MG63 (cell line): Measurements from ENCODE around the gene JPT1. TPM values are rescaled to one million over a fixed set of nuclear protein-coding genes. Genes with fewer than 3 reads are reported as not detected.
A peak's percentile ranks its signal among the peaks of the same experiment; 100 is the strongest.
"Not testable (repeated sequence)": the region's sequence is repeated elsewhere in the genome, so short reads cannot be mapped to it uniquely, and the experiment has no call there.

Experiments used
- DNase-seq: peaks from one replicate; pipeline ENCODE4 v3.0.0-alpha.2; 2020
- H3K27me3 ChIP-seq: fragments of 250-450 bp; sonication (Bioruptor Pico); 2 replicates; pipeline ENCODE4 v1.5.1; 2020; ENCODE audit warnings: mild to moderate bottlenecking, moderate library complexity
- H3K36me3 ChIP-seq: fragments of 250-450 bp; sonication (Bioruptor Pico); 2 replicates; pipeline ENCODE4 v1.5.1; 2020; ENCODE audit warnings: mild to moderate bottlenecking, moderate library complexity
- H3K4me3 ChIP-seq: fragments of 250-450 bp; sonication (Bioruptor Pico); 2 replicates; pipeline ENCODE4 v1.5.1; 2020; ENCODE audit warnings: mild to moderate bottlenecking, moderate library complexity
- H3K9me3 ChIP-seq: fragments of 250-450 bp; sonication (Bioruptor Pico); 2 replicates; pipeline ENCODE4 v1.5.1; 2020; ENCODE audit warnings: mild to moderate bottlenecking, moderate library complexity
- total RNA-seq: library from RNA; depleted of rRNA; stranded (reverse); fragments of >200 nt; shearing (Covaris generic); gene quantifications from 2 replicates; pipeline ENCODE4 v1.2.3, GENCODE V29; 2014; ENCODE audit warnings: low replicate concordance

Gene JPT1
- total RNA-seq, 1 experiment from 2014 or later: 285 TPM

DNA sequence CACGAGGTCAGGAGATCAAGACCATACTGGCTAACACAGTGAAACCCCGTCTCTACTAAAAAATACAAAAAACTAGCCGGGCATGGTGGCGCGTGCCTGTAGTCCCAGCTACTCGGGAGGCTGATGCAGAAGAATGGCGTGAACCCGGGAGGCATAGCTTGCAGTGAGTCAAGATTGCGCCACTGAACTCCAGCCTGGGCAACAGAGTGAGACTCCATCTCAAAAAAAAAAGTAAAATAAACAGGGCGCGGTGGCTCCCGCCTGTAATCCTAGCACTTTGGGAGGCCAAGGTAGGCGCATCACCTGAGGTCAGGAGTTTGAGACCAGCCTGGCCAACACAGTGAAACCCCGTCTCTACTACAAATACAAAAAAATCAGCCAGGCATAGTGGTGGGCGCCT is 10.3 kb upstream of the JPT1 start:
- H3K36me3 ChIP-seq: peaks cover 75% of the 10 kb centered on the region
- not testable (repeated sequence) for H3K4me3 ChIP-seq, H3K27me3 ChIP-seq, H3K9me3 ChIP-seq, DNase-seq

DNA sequence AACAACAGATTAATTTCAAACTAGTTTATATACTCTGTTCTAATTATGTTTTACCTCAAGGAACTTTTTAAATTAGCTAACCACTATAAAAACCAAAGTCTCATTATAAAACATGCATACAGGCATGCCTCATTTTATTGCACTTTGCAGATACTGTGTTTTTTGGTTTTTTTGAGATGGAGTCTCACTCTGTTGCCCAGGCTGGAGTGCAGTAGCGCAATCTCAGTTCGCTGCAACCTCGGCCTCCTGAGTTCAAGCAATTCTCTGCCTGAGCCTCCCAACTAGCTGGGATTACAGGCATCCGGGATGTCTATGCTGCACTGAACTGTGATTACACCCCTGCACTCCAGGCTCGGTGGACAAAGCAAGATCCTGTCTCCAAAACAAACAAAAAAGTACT is 8.8 kb upstream of the JPT1 start:
- DNase-seq: no peak
- H3K36me3 ChIP-seq: peaks cover 67% of the 10 kb centered on the region
- H3K4me3 ChIP-seq: no peak overlapping the region
- H3K27me3 ChIP-seq: no peaks in the 10 kb centered on the region
- H3K9me3 ChIP-seq: no peaks in the 10 kb centered on the region

DNA sequence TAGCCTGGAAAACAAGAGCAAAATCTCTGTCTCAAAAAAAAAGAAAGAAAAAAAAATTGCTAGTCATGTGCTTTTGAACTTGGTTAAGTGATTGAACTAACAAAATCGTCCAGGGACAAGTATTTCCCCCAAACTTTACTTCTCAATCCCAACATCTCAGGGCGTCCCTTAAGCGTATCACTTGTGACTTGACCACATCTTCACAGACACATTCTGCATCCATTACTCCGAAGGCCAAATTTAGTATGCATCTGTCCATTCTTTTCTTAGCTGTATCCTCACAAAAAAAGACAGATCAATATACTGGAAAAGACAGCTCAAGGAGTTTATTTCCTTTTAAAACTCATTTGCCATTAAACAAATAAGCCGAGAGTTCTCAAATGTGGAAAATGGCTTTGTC is 5.9 kb upstream of the JPT1 start:
- H3K9me3 ChIP-seq: no peaks in the 10 kb centered on the region
- peaks cover 55% of the 10 kb centered on the region for H3K36me3 ChIP-seq
- DNase-seq: no peak
- no peaks in the 10 kb centered on the region for H3K27me3 ChIP-seq
- no peak overlapping the region for H3K4me3 ChIP-seq

DNA sequence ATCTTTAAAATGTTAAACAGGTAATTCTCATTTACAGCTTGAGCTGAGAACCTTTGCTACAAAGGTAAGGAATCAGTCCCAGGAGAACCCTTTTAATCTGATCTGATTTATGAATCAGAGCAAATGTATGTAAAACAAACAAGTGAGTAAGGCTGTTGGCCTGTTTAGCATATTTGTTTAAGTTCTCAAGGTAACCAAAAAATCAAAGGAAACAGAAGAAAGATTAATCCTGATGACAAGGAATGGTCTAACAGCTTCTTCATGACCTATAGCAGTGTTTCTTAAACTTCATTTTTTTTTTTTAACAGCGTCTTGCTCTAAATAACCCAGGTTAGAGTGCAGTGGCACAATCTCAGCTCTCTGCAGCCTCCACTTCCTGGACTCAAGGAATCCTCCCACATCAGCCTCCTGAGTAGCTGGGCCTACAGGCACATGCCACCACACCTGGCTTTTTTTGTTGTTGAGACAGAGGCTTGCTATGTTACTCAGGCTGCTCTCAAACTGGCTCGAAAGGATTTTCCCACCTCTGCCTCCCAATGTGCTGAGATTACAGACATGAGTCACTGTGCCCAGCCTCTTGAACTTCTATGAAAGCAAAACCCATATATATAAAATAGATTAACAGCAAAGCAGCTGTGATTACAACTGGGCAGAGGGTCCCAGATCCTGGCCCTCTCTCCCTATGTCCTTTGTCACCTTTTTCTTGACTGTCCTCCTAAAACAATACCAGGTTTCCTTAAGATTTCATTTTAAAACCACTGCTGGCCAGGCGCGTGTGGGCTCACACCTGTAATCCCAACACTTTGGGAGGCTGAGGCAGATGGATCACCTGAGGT is 5.1 kb upstream of the JPT1 start:
- Histone ChIP-seq H3K9me3 (no peaks in the 10 kb centered on the region), H3K27me3 (no peaks in the 10 kb centered on the region), H3K4me3 (no peak overlapping the region), H3K36me3 (peaks cover 51% of the 10 kb centered on the region)
- peak; percentile 39 for DNase-seq

DNA sequence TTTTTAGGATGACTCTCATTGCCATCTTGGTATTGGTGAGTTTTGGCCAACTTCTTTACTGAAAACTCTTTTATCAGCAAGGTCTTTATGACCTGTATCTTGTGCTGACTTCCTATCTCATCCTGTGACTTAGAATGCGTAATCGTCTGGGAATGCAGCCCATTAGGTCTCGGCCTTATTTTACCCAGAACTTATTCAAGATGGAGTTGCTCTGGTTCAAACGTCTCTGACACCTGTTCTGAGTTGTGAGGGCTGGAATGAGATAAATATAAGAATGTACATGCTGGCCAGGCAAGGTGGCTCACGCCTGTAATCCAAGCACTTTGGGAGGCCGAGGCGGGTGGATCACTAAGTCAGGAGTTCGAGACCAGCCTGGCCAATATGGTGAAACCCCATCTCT is 4.2 kb upstream of the JPT1 start:
- H3K9me3 ChIP-seq, DNase-seq, H3K4me3 ChIP-seq, H3K27me3 ChIP-seq: not testable (repeated sequence)
- H3K36me3 ChIP-seq: peaks cover 46% of the 10 kb centered on the region

DNA sequence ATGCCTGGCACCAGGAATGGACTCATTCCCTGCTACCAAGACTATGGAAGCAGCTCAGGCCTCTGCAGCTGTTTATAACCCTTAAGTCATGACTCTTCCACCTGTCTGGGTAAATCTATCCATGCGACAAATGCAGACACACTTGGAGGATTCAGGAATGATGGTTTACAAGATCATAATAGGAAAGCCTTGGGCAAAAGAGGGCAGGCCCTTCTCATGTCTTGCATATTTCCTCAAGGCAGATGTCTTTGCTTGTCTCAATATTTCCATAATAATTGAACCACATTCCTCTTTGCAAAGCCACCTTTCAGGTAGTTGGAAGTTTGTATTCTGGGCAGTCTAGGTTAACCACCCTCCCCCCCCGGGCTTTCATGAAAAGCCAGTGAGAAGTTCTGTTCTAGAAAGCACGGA is 884 bp upstream of the JPT1 start:
- Histone ChIP-seq H3K27me3 (no peaks in the 10 kb centered on the region), H3K36me3 (peaks cover 40% of the 10 kb centered on the region), H3K4me3 (no peak overlapping the region), H3K9me3 (no peaks in the 10 kb centered on the region)
- DNase-seq: no peak

DNA sequence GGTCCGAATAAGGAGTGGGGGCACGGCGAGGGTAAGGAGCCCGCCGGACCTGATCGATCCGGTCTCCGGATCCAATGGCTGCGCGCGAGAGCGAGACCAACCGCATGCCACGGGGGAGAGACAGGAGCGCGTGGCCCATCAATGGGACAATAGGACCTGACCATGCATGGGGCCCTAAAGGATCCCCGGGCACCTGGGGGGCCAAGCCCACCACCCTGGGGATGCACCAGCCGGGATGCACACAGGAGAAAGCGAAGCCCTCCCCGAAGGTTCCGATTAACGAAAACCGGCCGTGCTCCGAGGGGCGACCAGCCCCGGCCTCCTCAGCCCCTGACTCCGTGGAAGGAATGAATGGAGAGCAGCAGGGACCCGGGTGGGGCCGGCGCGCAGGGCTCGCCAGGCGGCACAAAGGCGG is 525 bp downstream of the JPT1 start:
- peak overlapping the region; percentile 94 for H3K4me3 ChIP-seq
- peaks cover 41% of the 10 kb centered on the region for H3K36me3 ChIP-seq
- no peaks in the 10 kb centered on the region for H3K9me3 ChIP-seq
- peak; percentile 19 for DNase-seq
- no peaks in the 10 kb centered on the region for H3K27me3 ChIP-seq

DNA sequence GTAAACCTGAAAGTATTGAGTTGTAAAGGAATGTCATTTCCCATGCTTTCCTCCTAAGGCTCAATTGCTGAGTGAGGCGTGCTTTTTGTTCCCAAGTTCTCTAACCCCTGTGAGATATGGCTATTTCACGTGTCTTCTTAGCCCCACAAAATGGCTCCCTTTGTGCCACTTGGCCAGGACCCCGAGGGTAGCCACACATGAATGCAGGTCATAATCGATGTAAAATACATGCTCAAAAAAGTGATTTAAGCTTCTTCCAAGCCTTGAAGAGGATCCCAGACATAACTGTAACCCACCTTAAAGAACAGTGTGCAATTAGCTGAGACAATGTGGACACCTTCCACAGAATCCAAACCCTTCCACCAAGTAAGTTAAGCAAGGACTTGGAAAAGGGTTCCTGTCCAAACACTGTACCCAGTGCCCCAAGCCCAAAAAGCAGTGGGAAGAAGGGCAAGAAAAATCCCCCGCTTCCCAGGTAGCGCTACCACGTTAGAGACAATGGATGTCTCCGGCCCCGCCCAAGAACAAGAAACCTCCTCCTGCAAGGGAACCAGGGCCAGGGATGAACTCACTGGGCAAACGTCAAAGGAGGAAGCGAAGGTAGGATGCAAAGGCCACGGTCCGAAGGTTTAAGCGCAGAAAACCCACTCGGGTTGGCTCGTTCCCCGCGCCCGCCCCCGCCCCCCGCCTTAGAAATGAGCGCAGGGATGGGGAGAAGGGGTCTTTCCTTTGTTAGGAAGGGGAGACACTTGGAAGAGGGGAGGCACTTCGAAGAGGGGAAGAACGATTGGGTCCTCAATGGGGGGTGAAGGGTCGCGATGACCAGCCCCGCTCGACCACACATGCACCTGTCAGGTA is 1.2 kb downstream of the JPT1 start:
- Histone ChIP-seq H3K9me3 (no peaks in the 10 kb centered on the region), H3K27me3 (no peaks in the 10 kb centered on the region), H3K36me3 (peaks cover 42% of the 10 kb centered on the region), H3K4me3 (peak overlapping the region; percentile 94)
- DNase-seq: peak; percentile 56

DNA sequence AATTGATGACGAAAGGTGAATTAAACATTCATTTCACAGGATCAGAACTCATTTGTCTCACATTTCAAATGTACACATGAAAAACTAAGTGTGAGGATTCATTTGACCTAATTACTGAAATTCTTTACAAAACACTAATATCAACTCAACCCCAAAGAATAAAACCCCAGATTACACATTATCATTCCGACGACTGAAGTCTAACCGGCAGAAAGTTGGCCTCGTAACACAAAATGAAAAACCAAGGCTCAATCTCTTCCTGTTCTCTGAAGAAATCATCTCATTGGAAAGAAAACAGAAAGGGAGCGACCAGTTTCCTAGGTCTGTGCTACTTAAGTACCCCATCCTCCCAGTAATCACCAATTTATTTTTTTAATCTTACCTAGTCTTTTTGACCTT is 1.8 kb downstream of the JPT1 start:
- DNase-seq: no peak
- peaks cover 43% of the 10 kb centered on the region for H3K36me3 ChIP-seq
- no peaks in the 10 kb centered on the region for H3K9me3 ChIP-seq
- peak overlapping the region; percentile 94 for H3K4me3 ChIP-seq
- no peaks in the 10 kb centered on the region for H3K27me3 ChIP-seq

DNA sequence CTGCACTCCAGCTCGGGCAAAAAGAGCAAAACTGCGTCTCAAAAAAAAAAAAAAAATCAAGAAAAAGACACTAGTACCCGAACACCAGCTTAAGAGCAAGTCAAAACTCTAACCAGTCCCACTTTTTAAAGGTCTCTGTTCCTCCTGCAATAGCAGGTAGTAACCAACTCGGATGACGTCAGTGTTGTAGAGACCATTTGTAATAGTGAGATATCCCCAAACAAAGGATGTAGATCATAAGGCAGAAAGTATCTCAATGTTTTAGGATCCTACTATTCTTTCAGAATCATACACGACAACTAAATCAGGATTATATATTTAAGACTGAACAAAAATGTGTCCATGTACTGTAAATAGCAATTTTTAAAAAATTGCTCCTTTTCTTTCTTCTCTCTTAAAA is 2.4 kb downstream of the JPT1 start:
- no peaks in the 10 kb centered on the region for H3K27me3 ChIP-seq
- peak overlapping the region; percentile 94 for H3K4me3 ChIP-seq
- no peaks in the 10 kb centered on the region for H3K9me3 ChIP-seq
- H3K36me3 ChIP-seq: peaks cover 43% of the 10 kb centered on the region
- no peak for DNase-seq

DNA sequence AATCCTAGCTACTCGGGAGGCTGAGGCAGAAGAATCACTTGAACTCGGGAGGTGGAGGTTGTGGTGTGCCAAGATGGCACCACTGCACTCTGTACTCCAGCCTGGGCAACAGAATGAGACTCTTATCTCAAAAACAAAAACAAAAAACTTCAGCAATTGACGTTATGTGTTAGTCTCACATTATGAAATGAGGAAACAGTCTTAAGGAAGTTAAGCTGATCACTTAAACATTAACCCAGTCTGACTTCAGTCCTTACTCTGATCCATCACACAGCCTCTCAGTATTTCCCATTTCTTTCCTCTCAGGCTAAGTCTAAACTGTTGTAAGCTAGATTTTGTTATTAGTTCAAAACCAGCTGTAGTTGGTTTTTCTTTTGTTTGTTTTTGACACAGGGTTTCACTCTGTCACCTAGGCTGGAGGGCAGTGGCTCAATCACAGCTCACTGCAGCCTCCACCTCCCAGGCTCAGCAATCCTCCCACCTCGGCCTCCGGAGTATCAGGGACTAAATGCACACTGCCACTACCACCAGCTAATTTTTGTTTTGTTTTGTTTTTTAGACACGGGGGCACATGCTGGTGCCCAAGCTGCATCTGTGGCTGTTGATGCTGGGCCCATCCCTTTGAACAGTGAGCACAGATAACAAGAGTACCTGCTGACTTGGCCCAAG is 6.3 kb downstream of the JPT1 start:
- no peak for DNase-seq
- Histone ChIP-seq H3K27me3 (no peaks in the 10 kb centered on the region), H3K36me3 (peaks cover 76% of the 10 kb centered on the region), H3K9me3 (no peaks in the 10 kb centered on the region), H3K4me3 (no peak overlapping the region)

DNA sequence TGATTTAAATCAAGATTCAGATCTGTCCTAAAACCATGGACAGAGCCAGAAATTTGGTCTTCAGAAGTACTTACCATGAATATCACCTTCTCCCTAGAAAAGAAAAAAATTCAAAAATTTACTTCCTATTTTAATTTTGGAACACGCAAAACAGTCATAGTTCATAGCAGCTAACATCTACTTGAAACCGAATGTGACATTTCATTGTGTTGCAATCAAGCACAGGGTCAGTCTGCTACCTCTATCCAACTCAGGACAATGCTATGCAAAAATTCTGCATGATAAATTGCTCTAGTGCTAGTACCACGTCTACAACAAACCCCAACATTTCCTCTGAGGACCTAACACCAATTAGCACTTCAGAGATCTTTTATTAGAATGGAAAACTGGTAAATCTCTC is 7.7 kb downstream of the JPT1 start:
- no peaks in the 10 kb centered on the region for H3K9me3 ChIP-seq
- no peak for DNase-seq
- H3K36me3 ChIP-seq: peaks cover 82% of the 10 kb centered on the region
- no peaks in the 10 kb centered on the region for H3K27me3 ChIP-seq
- no peak overlapping the region for H3K4me3 ChIP-seq

DNA sequence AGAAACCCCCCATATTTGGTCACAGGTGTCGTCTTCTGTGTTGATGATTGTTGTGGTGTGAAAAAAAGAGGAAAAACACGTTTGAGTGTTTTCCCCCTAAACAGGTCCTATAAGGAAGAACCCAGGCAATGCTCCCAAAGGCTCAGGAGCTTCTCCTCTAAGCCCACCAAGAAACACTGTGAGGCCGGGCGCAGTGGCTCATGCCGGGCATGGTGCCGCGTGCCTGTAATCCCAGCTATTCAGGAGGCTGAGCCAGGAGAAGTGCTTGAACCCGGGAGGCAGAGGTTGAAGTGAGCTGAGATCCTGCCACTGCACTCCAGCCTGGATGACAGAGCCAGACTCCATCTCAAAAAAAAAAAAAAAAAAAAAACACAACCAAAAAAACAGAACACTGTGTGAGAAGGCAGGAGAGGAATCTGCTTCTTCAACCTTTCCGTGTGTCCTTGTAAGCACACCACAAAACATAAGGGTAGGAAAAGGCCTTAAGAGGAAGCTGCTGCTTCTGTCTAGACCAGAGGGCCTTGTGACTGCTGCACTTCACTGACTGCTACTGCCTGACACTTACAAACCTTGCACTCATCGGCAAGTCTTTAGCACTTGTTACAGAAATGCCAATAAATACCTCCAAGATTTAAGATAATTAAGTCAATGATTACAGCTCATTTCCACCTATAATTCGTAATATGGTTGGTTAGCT is 9.3 kb downstream of the JPT1 start:
- Histone ChIP-seq H3K4me3 (no peak overlapping the region), H3K36me3 (peaks cover 91% of the 10 kb centered on the region), H3K9me3 (no peaks in the 10 kb centered on the region), H3K27me3 (no peaks in the 10 kb centered on the region)
- DNase-seq: no peak

DNA sequence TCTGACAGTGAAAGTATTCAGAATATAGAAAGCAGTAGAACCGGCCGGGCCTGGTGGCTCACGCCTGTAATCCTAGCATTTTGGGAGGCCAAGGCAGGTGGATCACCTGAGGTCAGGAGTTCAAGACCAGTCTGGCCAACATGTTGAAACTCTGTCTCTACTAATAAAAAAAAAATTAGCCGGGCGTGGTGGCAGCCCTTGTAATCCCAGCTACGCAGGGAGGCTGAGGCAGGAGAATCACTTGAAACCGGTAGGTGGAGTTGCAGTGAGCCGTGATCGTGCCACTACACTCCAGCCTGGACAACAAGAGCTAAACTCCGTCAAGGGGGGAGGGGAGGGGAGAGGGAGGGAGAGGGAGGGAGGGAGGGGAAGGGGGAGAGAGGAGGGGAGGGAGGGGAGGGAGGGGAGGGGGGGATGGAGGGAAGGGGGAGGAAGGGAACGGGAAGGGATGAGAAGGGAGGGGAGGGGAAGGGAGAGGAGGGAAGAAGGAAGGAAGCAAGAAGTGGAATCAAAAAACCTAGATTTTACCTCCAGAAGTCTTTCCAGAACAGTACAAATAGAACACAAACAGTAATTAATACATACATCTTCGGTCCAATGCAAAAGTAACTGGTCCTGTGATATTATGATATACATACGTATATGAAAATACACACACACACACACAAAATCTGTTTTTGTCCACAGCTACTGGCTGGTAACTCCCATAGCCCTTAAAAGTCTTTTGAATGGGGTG is 11.9 kb downstream of the JPT1 start:
- H3K36me3 ChIP-seq: peaks cover 91% of the 10 kb centered on the region
- no peaks in the 10 kb centered on the region for H3K27me3 ChIP-seq
- no peak overlapping the region for H3K4me3 ChIP-seq
- no peak for DNase-seq
- no peaks in the 10 kb centered on the region for H3K9me3 ChIP-seq

DNA sequence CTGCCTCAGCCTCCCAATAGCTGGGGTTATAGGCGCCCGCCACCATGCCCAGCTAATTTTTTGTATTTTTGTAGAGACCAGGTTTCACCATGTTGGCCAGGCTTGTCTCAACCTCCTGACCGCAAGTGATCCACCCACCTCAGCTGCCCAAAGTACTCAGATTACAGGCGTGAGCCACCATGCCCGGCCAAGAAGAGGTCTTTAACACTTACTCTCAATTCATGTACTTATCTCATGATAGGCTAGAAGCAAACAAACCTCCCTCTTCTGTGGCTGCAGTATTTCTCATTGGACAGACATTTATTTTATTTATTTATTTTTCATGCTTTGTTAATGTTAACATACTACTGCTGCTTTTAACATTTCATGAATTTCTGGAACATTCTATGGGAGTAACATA is 15.8 kb downstream of the JPT1 start:
- DNase-seq: no peak
- no peak overlapping the region for H3K4me3 ChIP-seq
- H3K27me3 ChIP-seq: no peaks in the 10 kb centered on the region
- H3K36me3 ChIP-seq: peaks cover 77% of the 10 kb centered on the region
- H3K9me3 ChIP-seq: no peaks in the 10 kb centered on the region

DNA sequence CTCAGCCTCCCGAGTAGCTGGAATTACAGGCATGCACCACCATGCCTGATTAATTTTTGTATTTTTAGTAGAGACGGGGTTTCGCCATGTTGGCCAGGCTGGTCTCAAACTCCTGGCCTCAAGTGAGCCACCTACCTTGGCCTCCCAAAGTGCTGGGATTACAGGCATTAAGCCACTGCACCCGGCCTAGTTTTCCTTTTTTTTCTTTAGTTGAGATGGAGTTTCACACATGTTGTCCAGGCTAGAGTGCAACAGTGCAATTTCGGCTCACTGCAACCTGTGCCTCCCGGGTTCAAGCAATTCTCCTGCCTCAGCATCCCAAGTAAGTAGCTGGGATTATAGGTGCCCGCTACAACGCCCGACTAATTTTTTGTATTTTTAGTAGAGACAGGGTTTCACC is 16.6 kb downstream of the JPT1 start:
- not testable (repeated sequence) for DNase-seq, H3K9me3 ChIP-seq, H3K27me3 ChIP-seq, H3K4me3 ChIP-seq
- peaks cover 69% of the 10 kb centered on the region for H3K36me3 ChIP-seq
